ENCODE measurements around the gene ALKBH7.
"Not testable (repeated sequence)": the region's sequence is repeated elsewhere in the genome, so short reads cannot be mapped to it uniquely, and the experiment has no call there.

ALKBH7 gene

GRCh38 chr19:6400062-6400944 is 27.7 kb downstream of the ALKBH7 start:
- not testable (repeated sequence) for DNase-seq (ENCODE audit: low read depth)

DNA sequence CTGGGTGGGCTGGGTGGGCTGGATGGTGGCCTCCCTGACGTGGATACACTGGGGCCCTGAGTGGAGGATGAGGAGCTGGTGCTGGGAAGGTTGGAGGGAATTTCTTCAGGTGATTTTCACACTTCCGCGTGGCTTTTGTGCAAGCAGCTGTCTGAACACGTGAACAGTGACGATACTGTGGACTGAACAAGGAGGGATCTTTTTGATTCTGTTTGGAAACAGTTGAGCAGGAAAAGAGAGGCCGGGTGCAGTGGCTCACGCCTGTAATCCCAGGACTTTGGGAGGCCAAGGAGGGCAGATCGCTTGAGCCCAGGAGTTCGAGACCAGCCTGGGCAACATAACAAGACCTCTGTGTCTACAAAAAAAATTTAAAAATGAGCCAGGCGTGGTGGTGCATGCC is 29.5 kb downstream of the ALKBH7 start:
- no peak for DNase-seq (ENCODE audit: low read depth)

GRCh38 chr19:6402837-6403608 is 30.4 kb downstream of the ALKBH7 start:
- no peak for DNase-seq (ENCODE audit: low read depth)

DNA sequence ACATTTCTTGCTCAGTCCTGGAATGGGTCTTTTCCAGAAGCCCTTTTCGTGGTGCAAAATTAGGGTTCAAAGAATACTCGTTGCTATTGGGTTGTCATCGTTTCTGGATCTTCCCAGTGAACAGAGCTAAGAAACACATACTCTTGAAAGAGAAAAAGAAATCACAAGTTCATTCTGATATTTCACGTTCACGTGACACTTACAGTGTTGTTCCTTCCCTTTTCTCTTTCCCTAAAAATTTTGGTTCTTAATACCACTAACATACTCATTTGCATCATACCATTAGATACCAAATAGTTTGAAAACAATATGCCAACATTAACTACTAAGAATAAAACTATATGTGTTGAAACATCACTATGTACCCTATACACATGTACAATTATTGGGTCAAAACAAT is 33.8 kb downstream of the ALKBH7 start:
- DNase-seq (ENCODE audit: low read depth) = no peak

DNA sequence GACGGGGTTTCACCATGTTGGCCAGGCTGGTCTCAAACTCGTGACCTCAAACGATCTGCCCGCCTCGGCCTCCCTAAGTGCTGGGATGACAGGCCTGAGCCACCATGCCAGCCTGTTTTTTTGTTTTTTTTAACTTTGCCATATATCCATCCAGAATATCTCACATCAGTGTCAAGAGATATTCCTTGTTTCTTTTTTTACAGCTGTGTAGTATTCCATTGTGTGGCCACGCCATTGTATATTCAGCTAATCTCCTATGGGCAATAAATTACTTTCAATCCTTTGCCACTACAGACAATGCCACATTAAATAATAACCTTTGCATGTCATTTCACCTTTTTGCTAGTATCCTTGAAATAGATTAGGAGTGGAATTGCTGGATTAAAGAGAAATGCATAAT is 36.8 kb downstream of the ALKBH7 start:
- DNase-seq (ENCODE audit: low read depth) = no peak

DNA sequence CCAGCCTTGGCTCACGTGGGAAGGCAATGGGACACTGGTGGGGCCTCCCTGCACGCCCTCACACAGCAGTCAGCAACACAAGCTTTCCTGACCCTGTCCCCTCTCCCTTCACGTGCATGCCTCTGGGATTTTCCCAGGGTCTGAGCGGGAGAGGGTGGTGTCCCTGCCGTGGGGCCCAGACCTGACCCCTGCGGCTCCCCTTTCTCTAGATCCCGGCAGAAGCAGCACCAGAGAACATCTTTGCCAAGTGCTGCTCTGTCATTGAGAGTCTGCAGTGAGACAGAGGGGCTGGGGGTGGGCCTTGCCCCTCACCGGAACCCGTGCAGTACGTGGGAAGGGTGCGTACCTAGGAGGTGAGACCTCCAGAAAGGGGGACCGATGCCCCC is 39.5 kb downstream of the ALKBH7 start:
- DNase-seq (ENCODE audit: low read depth) = no peak

GRCh38 chr19:6412447-6413091 is 40.0 kb downstream of the ALKBH7 start:
- DNase-seq (ENCODE audit: low read depth) = no peak

GRCh38 chr19:6413291-6413690 is 40.7 kb downstream of the ALKBH7 start:
- DNase-seq (ENCODE audit: low read depth) = no peak

GRCh38 chr19:6413721-6414643 is 41.4 kb downstream of the ALKBH7 start:
- no peak for DNase-seq (ENCODE audit: low read depth)

DNA sequence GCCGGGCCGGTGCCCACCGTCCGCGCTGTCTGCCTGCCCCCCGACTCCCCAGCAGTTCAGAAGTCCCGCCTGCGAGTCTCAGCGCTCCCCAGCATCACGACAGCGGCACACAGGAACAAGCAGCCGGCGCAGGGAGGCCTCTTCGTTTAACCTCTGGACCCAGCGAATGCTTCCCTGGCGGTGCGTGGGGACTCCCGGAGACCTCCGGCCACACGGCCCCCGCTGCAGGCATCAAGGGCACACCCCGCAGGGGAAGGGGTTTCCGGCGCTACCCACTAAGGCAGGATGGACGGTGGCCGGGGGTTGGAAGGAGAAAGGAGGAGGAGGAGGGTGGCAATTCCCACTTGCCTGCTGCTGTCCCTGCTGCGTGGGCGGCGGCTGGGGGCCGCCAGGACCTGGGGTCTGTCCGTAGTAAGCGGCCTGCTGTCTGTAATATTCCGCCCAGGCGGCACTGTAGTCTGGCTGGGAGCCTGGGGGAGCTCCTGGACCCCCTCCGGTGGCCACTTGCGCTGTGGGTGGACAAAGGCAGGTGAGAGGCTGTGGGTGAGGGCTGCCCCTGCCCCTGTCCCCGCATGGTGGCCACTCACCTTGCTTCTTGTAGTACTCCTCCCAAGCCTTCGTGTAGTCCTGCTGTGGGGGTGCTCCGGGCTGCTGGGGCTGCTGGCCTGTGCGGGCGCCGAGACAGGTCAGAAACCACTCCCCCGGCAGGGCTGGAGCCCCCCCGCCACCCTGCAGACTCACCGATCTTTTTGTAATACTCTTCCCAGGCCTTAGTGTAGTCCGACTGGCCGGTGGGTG is 42.4 kb downstream of the ALKBH7 start:
- DNase-seq (ENCODE audit: low read depth) = no peak

DNA sequence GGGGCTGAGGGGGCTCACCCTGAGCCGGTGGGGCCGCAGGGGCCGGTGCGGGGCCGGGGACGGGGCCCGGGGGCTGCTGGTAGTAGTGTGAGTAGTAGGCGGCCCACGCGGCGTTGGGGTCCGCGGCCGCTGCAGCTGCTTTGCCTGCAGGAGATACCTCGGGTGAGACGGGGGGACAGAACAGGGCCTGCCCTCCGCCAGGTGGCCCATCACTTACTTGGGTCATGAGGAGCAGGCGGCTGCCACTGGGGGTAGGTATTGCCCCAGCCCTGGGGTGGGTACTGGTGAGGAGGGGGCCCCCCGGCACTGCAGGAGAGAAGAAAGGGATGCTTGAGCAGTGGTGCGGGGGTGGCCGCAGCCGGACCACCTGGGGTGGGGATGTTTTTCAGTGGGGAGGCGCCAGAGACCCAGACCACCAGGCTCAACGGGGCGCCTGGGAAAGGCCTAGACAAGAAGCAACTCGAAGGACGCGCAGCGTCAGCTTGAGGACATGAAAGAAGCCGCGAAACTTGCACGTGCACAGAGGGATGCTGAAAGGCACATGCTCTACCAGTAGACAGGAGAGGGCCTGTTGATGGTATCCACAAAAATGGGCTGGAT is 43.1 kb downstream of the ALKBH7 start:
- DNase-seq (ENCODE audit: low read depth) = no peak

DNA sequence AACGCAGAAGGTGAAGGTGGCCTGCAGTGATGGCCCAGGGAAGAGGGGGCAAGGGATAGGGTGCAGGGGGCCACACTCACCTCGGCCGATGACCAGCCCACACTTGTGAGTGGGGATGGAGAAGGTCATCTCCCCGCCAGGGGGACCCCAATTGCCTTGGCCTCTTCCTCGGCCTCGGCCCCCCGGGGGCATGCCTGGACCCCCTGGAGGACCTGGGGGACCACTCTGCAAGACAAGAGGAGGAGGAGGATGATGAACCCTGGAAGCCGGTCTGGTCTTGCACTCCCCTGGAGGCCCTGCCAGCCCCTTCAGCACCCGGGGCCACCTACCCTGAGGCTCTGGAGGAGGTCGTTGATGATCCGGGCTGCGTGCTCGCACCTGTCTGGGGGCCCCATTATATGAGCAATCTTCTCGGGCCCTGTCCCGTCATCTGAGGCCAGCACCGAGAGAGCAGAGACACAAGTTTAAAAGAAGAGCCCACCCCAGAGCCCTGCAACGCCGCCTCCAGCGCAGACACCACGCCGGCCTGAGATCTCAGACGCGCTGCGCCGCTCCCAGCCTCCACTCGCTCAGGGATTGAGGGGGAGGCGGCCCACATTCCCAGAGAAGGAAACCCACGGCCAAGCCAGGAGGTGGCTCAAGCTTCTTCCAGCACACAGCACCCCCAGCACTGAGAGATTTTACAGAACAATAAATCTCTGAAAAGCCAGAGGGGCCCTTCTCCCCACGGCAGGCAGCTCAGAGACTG is 44.2 kb downstream of the ALKBH7 start:
- DNase-seq (ENCODE audit: low read depth) = no peak

DNA sequence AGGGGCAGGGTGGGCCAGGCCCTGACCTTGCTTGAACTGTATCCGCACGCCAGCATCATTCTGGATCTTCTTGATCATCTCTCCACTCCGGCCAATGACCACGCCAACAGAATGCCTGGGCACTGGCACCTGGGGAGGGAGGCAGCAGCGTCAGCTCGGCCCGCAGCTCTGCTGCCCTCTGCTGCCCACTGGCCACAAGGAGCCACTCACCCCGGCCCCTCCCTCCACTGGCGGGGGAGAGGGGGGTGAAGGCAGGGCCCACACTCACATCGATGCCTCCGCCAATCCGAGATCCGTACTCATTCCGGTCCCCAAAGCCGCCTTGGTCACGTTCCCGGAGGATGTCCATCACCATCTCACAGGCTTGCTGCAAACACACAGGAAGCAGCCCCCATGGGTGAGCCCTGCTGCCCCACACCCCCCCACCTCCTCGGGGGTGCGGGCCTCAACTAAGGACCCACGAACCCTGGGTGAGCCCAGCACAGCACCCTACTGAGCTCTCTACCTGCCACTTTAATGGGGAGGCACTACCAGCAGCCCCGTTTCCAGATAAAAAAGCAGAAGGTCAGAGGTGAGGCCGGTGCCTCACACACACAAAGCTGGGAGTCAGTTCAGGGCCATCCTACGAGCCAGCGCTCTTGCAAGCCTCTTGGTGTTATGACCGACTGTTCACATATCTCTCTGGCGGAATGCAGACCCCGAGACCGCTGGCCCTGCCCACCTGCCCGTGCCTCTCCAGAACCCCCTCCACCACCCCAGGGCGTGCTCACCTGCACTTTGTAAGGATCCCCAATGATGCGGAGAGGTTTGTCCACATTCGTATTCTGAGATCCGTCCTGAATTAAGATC is 45.3 kb downstream of the ALKBH7 start:
- DNase-seq (ENCODE audit: low read depth) = no peak

- DNase-seq (ENCODE audit: low read depth) = no peak
Measured at GRCh38 chr19:6418562-6418932, 46.0 kb downstream of the ALKBH7 start.

GRCh38 chr19:6421075-6422014 is 48.8 kb downstream of the ALKBH7 start:
- DNase-seq (ENCODE audit: low read depth) = no peak

GRCh38 chr19:6423499-6424194 is 51.1 kb downstream of the ALKBH7 start:
- DNase-seq (ENCODE audit: low read depth) = no peak
